GM12872 (cell line): ENCODE measurements around the gene SCAMP5.

Experiments
- CTCF ChIP-seq: IDR thresholded peaks from 3 replicates; pipeline ENCODE4 v1.5.1; 2011; ENCODE audit warnings: low read depth, mild to moderate bottlenecking, low read length, moderate library complexity; ENCODE audit not compliant: insufficient read depth

SCAMP5 gene

GRCh38 chr15:75007216-75007615 lies 11.9 kb downstream of the SCAMP5 start:
- TF ChIP-seq CTCF = no peak

GRCh38 chr15:75008221-75008625 lies 12.9 kb downstream of the SCAMP5 start:
- no peak for TF ChIP-seq CTCF

- TF ChIP-seq CTCF = no peak
These were observed 13.4 kb downstream of the SCAMP5 start for GRCh38 chr15:75008629-75009326.

GRCh38 chr15:75016431-75016830 lies 21.1 kb downstream of the SCAMP5 start:
- TF ChIP-seq CTCF = no peak

GRCh38 chr15:75019916-75020315 lies 24.6 kb downstream of the SCAMP5 start:
- TF ChIP-seq CTCF = no peak

- TF ChIP-seq CTCF = no peak
These were observed 26.0 kb downstream of the SCAMP5 start for GRCh38 chr15:75021341-75021740.

GRCh38 chr15:75022783-75023180 lies 27.4 kb downstream of the SCAMP5 start:
- TF ChIP-seq CTCF = no peak
